GM18909 (cell line): ENCODE data around the gene SOX11.

Experiments used
- ATAC-seq: cut with Tn5 transposase; IDR thresholded peaks from one replicate; pipeline ENCODE4 v1.9.1; 2021; ENCODE audit warnings: mild to moderate bottlenecking; ENCODE audit not compliant: unreplicated experiment, poor library complexity

Gene SOX11

DNA sequence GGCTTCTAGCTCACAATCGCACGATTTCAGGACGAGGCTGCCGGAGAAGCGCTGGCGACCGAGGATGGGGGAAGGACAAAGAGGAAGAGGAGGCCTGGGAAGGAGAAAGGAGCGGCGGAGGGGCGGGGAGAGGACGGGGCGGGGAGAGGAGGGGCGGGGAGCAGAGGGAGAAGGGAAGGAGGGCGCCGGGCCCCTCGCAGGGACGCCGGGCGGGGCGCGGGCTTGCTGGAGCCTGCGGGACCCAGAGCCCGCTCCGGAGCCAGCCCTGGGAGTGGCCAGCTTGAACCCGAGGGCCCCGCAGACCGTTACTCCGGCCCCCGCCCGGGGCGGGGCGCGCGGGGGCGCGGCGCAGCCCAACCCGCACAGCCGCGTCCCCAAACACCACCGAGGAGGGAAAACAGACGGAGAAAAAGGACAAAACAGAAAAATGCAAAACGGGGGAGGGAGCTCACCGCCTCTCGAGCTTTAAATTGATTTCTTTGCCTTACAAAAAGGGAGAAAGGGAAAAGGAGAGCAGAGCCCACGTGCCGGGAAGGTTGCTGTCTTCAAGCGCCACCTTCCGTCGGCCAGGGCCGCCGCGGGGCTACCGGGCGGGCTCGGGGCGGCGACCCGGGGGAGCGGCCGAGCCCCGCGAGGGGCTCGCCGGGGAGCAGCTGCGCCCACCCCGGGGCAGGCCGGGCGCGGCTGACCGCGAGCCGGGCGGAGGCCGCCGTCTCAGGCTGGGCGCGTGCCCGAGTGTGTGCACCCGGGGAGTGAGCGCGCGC is 781 bp upstream of the SOX11 start:
- ATAC-seq: no peak

DNA sequence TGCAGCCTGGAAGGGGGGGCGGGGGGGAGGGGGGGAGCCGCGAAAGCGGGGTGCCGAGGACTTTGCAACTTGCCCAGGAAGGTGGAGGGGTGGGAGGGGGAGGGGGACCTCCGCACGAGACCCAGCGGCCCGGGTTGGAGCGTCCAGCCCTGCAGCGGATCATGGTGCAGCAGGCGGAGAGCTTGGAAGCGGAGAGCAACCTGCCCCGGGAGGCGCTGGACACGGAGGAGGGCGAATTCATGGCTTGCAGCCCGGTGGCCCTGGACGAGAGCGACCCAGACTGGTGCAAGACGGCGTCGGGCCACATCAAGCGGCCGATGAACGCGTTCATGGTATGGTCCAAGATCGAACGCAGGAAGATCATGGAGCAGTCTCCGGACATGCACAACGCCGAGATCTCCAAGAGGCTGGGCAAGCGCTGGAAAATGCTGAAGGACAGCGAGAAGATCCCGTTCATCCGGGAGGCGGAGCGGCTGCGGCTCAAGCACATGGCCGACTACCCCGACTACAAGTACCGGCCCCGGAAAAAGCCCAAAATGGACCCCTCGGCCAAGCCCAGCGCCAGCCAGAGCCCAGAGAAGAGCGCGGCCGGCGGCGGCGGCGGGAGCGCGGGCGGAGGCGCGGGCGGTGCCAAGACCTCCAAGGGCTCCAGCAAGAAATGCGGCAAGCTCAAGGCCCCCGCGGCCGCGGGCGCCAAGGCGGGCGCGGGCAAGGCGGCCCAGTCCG is 540 bp downstream of the SOX11 start:
- no peak for ATAC-seq

DNA sequence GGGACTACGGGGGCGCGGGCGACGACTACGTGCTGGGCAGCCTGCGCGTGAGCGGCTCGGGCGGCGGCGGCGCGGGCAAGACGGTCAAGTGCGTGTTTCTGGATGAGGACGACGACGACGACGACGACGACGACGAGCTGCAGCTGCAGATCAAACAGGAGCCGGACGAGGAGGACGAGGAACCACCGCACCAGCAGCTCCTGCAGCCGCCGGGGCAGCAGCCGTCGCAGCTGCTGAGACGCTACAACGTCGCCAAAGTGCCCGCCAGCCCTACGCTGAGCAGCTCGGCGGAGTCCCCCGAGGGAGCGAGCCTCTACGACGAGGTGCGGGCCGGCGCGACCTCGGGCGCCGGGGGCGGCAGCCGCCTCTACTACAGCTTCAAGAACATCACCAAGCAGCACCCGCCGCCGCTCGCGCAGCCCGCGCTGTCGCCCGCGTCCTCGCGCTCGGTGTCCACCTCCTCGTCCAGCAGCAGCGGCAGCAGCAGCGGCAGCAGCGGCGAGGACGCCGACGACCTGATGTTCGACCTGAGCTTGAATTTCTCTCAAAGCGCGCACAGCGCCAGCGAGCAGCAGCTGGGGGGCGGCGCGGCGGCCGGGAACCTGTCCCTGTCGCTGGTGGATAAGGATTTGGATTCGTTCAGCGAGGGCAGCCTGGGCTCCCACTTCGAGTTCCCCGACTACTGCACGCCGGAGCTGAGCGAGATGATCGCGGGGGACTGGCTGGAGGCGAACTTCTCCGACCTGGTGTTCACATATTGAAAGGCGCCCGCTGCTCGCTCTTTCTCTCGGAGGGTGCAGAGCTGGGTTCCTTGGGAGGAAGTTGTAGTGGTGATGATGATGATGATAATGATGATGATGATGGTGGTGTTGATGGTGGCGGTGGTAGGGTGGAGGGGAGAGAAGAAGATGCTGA is 1.4 kb downstream of the SOX11 start:
- no peak for ATAC-seq

DNA sequence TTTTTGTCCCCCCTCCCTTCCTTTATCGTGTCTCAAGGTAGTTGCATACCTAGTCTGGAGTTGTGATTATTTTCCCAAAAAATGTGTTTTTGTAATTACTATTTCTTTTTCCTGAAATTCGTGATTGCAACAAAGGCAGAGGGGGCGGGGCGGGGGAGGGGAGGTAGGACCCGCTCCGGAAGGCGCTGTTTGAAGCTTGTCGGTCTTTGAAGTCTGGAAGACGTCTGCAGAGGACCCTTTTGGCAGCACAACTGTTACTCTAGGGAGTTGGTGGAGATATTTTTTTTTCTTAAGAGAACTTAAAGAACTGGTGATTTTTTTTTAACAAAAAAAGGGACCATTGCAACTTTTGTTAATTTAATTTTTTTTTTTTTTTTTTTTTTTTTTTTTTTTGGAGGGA is 2.1 kb downstream of the SOX11 start:
- no peak for ATAC-seq

- ATAC-seq: no peak
Observed at GRCh38 chr2:5695654-5696403, 3.6 kb downstream of the SOX11 start.

DNA sequence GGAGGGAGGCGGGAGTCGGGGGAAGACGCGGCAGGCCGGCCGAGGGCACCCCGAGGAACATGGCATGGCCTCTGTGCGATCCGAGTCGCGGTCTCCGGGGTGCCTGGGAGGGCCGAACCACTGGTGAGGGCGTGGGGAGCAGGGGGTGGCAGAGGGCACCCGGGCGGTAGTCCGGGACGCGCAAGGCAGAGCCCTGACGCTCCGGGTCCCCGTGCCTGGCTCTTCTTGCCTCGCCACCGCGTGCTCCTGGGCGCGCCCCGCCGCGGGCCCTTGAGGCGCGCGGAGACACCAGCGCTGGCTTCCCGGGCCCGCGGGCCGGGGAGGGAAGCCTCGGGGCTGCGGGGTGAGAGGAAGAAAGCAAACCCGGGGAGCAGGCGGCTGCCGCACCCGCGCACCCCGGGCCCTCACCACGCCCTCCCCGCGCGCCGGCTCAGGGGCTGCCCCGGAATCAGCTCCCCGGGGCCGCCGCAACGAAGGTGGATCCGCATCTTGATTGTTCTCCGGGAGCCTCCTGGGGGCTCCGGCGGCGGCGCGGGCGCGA is 4.3 kb downstream of the SOX11 start:
- no peak for ATAC-seq

- no peak for ATAC-seq
Observed at GRCh38 chr2:5696945-5697521, 4.8 kb downstream of the SOX11 start.

GRCh38 chr2:5697562-5697961 is 5.4 kb downstream of the SOX11 start:
- no peak for ATAC-seq

DNA sequence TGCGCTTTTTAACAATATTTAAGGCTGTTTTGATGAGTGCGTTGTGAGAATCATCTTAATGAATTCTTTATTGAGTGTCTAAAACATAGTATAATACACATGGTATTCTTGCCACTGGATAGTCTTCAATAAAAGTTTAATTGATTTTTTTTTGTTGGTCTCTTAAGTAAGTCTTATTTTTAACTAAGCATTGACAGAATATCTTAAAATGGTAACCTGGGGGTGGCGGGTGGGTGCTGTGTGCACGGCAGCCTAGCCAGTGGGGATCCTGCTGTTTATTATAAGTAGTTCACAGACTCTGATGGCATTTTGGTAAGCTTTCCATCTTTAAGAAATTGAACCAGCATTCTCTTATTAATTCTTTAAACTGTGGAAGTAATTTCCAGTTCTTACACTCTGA is 6.0 kb downstream of the SOX11 start:
- no peak for ATAC-seq

GRCh38 chr2:5699963-5700362 is 7.8 kb downstream of the SOX11 start:
- no peak for ATAC-seq

DNA sequence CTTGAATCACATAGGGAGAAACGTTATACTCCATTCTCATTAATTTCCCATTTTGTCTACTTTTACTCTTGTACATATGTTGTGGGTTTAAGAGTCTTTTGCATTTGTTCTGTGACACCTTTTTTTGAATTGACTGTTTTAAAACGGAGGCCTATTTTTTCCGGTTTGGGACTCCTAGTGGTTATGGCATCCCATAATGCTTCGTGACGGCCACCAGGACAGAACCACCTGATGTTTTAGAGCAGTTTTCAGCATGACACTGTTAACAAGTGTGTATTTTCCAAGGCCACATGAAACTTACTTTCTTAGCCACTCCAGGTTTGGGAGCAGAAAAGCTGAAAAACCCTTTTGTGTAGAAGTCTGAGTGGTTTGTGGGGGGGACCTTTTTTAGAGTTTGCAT is 8.4 kb downstream of the SOX11 start:
- no peak for ATAC-seq

- no peak for ATAC-seq
Observed at GRCh38 chr2:5701266-5701665, 9.1 kb downstream of the SOX11 start.

DNA sequence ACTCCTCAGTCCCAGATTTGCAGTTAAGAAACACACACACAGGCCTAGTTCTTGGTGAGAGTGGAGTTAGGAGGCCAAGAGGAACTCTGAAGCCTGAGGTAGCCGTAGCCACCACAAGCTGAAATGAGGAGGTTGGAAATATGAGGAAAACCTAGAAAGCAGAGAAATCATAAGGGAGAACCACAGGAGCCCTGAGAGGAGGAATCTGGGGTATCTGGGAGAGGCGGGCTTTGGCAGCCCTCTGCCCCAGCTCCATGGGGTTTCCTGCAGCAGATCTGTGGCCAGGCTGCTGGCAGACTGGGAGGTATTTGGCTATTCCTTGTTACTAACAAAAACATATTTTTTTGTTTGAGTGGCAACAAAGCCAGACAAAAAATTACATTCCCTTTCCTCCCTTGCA is 11.0 kb downstream of the SOX11 start:
- ATAC-seq: no peak

GRCh38 chr2:5705490-5705889 is 13.3 kb downstream of the SOX11 start:
- ATAC-seq: no peak

DNA sequence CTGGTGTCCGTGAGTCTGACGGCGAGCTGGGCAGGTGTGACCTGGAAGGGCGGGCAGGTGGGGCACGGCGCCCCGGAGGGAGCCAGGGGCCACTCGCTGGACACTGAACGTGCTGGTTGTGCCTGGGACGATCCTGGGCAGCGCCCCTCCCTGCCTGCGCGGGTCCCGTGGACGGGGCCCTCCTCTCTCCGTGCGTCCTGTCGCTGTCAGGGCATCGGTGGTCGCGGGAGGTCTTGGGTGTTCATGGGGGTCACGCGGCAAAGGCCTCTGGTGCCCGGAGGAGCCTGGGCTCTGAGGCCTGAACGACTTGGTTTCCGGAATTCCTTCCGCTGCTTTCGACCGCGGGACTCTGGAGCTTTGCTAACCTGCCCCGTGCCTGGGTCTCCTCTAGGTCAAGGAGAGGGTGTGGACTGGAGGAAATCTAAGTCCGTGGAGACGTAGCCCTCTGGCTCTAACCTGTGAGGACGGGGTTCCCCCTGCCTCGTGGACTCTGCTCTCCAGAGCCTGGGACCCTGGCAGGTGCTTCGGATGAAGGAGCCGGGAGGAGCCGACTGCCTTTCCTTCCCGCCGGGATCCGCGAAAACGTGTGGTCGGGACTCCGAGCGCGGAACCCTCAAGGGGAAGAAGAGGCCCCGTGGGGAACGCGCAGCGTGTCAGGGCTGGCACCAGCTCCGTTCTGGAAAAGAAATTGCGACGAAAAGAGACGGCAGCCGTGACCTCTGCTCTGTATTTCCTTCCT is 14.7 kb downstream of the SOX11 start:
- ATAC-seq: no peak

GRCh38 chr2:5710615-5711014 is 18.4 kb downstream of the SOX11 start:
- ATAC-seq: no peak

DNA sequence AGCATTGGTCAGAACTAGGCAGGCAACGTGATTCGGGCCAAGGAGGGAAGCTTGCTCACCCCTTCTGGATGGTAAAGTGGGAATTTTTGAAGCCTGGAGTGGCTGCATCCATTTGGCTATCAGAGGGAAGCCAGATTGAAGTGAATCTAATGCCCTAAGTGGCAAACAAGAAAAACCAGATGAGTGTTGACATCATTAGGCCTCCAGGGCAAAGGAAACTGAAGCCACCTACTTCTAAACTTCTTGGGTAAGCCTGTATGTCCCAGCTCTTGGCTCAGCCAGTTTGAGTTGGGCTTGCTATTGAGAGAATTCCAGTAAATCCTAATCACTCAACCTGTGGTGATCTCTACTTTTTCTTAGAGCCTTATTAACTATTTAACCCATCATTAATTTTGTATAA is 20.9 kb downstream of the SOX11 start:
- ATAC-seq: no peak

DNA sequence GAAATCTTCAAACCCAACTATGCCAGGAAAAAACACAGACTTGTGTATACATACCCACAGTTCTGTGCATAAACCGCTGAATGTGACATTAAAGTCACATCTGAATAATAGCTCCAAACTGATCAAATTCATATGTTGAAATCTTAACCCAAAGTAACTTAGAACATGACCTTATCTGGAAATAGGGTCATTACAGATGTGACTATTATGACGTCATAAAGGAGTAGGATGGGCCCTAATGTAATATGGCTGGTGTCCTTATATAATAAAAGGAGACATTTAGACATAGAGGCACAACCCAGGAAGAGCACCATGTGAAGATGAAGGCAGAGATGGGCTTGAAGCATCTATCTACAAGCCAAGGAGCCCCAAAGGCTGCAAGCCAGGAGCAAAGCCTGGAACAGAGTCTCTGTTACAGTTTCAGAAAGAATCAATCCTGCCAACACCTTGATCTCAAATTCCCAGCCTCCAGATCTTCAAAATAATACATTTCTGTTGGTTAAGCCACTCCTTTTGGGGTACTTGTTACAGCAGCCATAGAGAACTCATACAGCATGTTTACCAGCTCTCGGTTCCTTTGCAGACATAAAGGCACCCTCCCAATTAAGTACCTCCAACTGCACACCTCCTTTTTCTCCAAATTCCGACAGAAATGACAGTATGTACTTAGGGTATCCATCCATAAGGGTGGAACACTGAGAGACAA is 27.6 kb downstream of the SOX11 start:
- ATAC-seq: no peak
